ENCODE results near the gene LAMTOR4. TPM values are rescaled to one million over a fixed set of nuclear protein-coding genes. Genes with fewer than 3 reads are reported as not detected.

Gene LAMTOR4
- total and polyA plus RNA-seq, 10 of the 15 experiments (the other 5 are each of a cell fraction or from before 2014, with no cell fraction given), result 73.4 to 297 (median 196) TPM

GRCh38 chr7:100126931-100127865 is 21.5 kb upstream of the LAMTOR4 start, which contains the start of gene MBLAC1 (continued):
- TF ChIP-seq NKRF (conservative IDR thresholded peaks at IDR 0.05) (peak; percentile 52; the same call in 1 of the 2 replicates), NR2C2 (IDR thresholded peaks at IDR 0.05; ENCODE audit: borderline replicate concordance, control insufficient read depth, insufficient read length, low read depth) (no peak), CREM (IDR thresholded peaks at IDR 0.05; ENCODE audit: low read depth) (peak; percentile 25; the same call in 1 of the 2 replicates), MEF2B (IDR thresholded peaks at IDR 0.05; ENCODE audit: partially characterized antibody, poor library complexity, severe bottlenecking) (no peak), ZNF24 (IDR thresholded peaks at IDR 0.05) (no peak), MEF2A (IDR thresholded peaks at IDR 0.05; ENCODE audit: insufficient read depth, low read depth, low read length) (no peak), RELB (IDR thresholded peaks at IDR 0.05; ENCODE audit: low read depth) (peak; percentile 75), CREB1 (IDR thresholded peaks at IDR 0.05; ENCODE audit: low read depth) (peak; percentile 69), MXI1 (IDR thresholded peaks at IDR 0.05; ENCODE audit: low read depth, low read length) (0 out of 2 replicates have a peak, but pooled peaks have one; percentile 25), ZZZ3 (IDR thresholded peaks at IDR 0.05; ENCODE audit: control insufficient read depth, insufficient read length, low read depth) (no peak), POLR2A (IDR thresholded peaks at IDR 0.05; ENCODE audit: low read depth, low read length) (peak; percentile 79), HDGF (IDR thresholded peaks at IDR 0.05) (peak; percentile 82), FOXK2 (IDR thresholded peaks at IDR 0.05) (peak; percentile 97), RCOR1 (conservative IDR thresholded peaks at IDR 0.05; ENCODE audit: low read depth, low read length) (no peak), GATAD2B (conservative IDR thresholded peaks at IDR 0.05; ENCODE audit: low read depth) (peak; percentile 83; the same call in 1 of the 2 replicates), ASH2L (IDR thresholded peaks at IDR 0.05; ENCODE audit: borderline replicate concordance, low read depth) (no peak), MYC (IDR thresholded peaks at IDR 0.05; ENCODE audit: insufficient read depth, insufficient read length, insufficient replicate concordance, low read length, severe bottlenecking) (no peak), ZBED1 (IDR thresholded peaks at IDR 0.05; ENCODE audit: borderline replicate concordance) (peak; percentile 76; the same call in 1 of the 2 replicates), STAT1 (conservative IDR thresholded peaks at IDR 0.05) (no peak), BCL11A (IDR thresholded peaks at IDR 0.05; ENCODE audit: low read depth, low read length) (no peak; the same call in 1 of the 2 replicates), HDAC6 (IDR thresholded peaks at IDR 0.05; ENCODE audit: unreplicated experiment) (no peak)
- TF ChIP-seq, protein P1, sequence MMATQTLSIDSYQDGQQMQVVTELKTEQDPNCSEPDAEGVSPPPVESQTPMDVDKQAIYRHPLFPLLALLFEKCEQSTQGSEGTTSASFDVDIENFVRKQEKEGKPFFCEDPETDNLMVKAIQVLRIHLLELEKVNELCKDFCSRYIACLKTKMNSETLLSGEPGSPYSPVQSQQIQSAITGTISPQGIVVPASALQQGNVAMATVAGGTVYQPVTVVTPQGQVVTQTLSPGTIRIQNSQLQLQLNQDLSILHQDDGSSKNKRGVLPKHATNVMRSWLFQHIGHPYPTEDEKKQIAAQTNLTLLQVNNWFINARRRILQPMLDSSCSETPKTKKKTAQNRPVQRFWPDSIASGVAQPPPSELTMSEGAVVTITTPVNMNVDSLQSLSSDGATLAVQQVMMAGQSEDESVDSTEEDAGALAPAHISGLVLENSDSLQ (IDR thresholded peaks at IDR 0.05), result no peak
- TF ChIP-seq, protein P2, sequence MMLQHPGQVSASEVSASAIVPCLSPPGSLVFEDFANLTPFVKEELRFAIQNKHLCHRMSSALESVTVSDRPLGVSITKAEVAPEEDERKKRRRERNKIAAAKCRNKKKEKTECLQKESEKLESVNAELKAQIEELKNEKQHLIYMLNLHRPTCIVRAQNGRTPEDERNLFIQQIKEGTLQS (IDR thresholded peaks at IDR 0.05; ENCODE audit: borderline replicate concordance, extremely low read depth, low read depth, low read length), result no peak

All from GM12878 (cell line).